ENCODE data around the gene CPN2.

DNA sequence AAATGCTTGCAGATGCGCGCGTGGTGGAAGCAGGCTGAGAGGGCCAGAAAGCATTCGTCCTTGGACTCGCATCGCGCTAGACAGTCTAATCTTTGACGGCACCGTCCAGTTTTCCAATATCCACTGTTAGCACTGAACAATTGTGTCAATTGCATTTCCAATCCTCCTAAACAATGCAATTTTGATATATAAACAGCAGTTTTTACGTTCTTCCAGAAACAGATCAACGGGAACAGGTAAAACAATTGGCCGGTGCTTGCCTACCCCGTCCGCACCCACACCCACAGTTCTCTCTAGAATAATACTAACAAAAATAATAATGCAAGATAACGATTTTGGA lies 17.2 kb downstream of the CPN2 start:
- TF ChIP-seq POLR2AphosphoS5 (IDR thresholded peaks at IDR 0.05; ENCODE audit: low read depth, low read length) (no peak), TAF1 (IDR thresholded peaks at IDR 0.05; ENCODE audit: borderline replicate concordance, low read depth, low read length) (no peak), POLR2A (IDR thresholded peaks at IDR 0.05; ENCODE audit: low read depth, low read length) (no peak)

All from GM12892 (cell line).